SH-SY5Y (cell line): ENCODE results near the gene SBNO2.

Source experiments
- GATA2 ChIP-seq: IDR thresholded peaks from 2 replicates; pipeline ENCODE4 v1.6.1; 2011; ENCODE audit warnings: mild to moderate bottlenecking, low read depth, low read length
- GATA3 ChIP-seq: IDR thresholded peaks from 2 replicates; pipeline ENCODE4 v1.6.1; 2011; ENCODE audit warnings: low read depth, mild to moderate bottlenecking, low read length, moderate library complexity

The SBNO2 gene

DNA sequence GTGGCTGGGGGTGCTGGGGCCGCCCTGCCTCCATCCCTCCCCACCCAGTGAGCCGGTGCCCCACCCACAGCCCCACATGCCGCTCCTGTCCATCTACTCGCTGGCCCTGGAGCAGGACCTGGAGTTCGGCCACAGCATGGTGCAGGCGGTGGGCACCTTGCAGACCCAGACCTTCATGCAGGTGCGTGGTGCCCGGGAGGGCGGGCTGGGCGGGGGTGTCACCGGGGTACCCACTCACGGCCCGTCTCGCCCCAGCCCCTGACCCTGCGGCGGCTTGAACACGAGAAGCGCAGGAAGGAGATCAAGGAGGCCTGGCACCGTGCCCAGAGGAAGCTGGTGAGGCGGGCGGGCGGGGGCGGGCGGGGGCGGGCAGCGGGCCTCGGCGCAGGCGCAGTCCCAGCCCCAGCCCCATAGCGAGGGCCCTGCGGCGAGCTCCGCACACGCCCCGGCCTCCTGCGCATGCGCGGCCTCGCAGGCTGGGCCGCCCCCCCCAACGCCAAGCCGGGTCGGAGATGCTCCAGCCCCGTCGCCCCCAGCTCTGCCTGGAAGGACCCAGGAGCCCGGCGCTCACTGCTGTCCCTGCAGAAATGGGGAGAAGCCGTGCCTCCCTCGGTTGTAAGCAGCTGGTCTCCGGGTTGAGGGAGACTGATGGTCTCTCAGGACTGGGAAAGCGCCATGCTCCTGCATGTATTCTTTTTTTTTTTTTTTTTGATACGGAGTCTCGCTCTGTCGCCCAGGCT lies 99.4 kb downstream of the SBNO2 start:
- TF ChIP-seq GATA3 (no peak), GATA2 (no peak)

DNA sequence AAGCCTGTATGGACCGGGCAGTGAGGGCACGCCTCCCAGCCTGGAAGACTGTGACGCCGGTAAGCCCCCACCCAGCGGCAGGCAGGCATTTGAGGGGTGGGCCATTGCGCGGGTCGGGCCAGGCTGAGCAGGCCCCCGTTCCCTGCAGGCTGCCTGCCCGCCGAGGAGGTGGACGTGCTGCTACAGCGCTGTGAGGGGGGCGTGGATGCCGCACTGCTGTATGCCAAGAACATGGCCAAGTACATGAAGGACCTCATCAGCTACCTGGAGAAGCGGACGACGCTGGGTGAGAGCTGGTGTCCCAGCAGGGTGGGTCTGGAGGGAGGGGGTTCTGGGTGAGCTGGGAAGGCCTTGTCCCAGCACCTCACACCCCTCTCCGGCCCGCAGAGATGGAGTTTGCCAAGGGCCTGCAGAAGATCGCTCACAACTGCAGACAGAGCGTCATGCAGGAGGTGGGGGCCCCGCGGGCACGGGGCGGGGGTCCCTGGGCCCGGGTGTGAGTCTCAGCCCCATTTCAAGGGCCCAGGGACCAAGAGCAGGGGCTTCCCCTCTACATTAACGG lies 100.0 kb downstream of the SBNO2 start:
- TF ChIP-seq GATA2 (no peak), GATA3 (no peak)

DNA sequence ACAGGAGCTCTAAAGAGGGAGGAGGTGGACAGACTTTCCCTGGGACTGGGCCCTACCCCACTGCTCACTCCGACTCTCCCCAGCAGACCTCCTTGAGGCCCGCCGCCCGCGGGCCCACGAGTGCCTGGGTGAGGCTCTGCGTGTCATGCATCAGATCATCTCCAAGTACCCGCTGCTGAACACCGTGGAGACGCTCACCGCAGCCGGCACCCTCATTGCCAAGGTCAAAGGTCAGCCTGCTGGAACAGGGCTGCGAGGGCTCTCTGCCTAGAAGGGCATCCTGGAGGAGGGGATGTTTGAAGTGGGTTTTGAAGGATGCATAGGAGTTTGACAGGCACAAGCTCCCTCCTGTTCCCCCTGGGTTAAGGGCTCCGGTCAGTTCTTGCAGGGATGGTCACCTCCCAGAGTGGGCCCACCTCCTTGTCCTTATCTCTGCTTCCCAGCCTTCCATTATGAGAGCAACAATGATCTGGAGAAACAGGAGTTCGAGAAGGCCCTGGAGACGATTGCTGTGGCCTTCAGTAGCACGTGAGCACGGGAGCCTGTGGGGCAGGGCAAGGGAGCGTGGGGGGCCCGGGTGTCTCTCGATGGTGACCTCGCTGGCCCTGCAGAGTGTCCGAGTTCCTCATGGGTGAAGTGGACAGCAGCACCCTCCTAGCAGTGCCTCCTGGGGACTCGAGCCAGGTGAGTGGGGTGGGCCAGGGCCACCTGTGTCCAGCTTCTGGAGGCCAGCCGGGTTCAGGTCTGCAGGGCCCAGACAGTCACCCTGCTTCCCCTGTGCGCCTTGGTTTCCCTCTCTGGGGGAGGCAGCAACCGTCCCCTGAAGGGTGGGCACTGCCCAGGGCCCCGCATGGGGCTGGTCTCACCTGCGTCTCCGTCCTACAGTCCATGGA lies 100.8 kb downstream of the SBNO2 start:
- TF ChIP-seq GATA2 (no peak), GATA3 (no peak)

DNA sequence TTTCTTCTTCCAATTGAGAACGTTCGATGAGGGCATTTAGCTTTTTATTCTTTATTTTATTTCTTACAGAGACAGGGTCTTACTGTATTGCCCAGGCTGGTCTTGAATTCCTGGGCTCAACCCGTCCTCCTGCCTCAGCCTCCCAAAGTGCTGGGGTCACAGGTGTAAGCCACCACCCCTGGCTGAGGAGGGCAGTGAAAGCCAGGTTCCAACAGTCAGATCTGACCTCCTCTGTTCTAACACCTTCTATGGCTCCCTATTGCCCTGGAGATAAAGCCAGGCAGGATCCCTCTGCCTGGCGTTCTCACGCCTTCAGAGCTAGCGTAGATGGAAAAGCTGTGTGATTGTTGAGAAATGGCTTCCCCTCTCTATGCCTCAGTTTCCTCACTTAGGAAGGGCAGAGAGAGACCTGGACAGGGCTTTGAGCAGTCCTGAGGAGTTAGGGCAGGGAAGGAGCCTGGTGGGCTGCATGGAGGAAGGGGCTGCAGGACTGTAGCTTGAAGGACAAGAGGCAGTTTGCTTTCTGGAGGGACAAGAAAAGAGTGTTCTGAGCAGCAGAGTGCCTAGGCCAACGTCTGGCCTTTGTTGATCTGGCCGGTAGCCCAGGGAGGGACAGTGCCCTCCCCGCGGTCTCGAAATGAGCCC lies 101.6 kb downstream of the SBNO2 start:
- TF ChIP-seq GATA3 (no peak), GATA2 (no peak)

DNA sequence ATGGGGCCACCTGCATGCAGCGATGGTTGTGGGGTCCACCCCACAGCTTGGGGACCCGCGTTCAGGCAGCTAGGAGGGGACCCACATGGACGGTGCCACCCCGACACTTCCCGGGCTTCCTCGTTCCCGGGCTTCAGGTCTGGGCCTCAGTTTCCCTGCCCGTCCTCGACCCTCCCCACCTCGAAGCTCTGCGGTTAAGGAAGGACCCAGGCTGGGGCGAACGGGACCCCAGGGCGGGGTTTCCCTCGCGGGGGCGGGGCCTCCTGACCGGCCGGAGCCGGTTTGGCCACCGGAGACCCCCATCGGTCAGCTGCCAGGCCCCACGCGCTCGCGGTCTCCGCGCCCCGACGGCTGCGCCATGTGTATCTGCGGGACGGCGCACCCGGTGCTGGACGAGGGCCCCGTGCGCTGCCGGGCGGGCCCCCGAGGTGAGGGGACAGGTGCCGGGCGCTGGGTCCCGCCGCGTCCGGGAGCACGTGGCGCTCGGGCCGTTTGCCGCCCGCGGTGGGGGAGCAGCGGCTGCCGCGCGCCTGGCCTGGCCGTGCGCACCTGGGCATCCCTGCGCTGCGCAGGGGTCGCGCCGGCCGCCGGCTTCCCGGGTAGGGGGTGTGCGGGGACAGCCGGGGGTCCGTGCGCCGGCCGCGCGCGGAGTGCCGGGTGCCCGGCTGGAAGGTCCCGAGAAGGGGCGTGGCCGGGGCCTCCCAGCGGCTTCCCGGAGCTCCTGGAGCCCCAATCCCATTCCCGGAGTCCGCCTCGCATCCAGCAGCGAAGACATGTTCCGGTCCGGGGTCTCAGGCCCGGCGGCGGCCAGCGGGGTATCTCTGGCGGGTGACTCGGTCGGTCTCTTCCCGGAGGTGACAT lies 102.9 kb downstream of the SBNO2 start:
- no peak for TF ChIP-seq GATA2
- TF ChIP-seq GATA3, result no peak

DNA sequence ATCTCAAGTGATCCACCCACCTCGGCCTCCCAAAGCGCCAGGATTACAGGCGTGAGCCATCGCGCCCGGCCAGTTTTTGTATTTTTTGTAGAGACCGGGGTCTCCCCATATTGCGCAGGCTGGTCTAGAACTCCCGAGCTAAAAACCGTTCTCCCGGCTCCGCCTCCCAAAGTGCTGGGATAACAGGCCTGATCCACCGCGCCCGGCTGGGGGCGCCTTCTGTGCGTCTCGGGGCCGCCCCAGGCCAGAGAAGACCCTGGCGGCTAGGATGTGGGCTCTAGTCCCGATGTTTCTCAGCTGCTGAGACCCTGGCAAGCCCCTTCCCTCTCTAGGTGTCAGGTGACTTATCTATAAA lies 103.5 kb downstream of the SBNO2 start:
- TF ChIP-seq GATA2 (no peak), GATA3 (no peak)

DNA sequence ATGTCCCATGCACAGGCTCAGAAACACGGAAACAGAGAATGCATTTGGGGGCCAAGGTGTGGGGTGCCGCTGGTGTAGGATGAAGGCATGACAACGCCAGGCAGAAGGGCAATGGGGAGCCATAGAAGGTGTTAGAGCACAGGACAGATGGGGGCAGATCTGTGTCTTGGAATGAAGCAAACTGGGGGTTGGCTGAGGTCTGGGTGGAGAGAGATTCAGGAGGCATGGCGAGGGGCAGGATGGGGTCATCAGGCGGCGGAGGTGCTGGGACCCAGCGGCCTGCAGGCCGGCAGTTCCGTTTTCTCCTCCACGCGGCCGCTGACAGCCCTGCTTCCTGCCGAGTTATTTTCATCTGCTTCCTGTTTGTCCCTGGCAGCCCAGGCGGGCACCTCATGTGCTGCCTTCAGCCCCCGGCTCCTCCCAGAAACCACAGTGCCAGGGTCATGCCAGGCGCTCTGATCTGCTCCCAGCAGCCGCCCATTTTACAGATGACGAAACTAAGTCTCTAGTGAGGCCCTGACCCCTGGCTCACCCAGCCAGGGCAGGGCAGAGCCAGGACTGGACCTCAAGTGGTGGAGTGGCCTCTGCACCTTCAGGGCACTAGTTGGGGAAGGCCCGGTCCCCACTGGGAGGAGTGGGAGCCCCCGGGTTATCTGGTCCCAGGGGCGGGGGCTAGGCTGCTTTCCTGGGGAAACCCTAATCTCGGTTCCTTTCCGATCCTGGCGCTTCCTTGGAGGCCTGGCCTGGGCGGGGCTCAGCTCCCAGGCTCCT lies 104.9 kb downstream of the SBNO2 start:
- no peak for TF ChIP-seq GATA2
- TF ChIP-seq GATA3, result no peak

DNA sequence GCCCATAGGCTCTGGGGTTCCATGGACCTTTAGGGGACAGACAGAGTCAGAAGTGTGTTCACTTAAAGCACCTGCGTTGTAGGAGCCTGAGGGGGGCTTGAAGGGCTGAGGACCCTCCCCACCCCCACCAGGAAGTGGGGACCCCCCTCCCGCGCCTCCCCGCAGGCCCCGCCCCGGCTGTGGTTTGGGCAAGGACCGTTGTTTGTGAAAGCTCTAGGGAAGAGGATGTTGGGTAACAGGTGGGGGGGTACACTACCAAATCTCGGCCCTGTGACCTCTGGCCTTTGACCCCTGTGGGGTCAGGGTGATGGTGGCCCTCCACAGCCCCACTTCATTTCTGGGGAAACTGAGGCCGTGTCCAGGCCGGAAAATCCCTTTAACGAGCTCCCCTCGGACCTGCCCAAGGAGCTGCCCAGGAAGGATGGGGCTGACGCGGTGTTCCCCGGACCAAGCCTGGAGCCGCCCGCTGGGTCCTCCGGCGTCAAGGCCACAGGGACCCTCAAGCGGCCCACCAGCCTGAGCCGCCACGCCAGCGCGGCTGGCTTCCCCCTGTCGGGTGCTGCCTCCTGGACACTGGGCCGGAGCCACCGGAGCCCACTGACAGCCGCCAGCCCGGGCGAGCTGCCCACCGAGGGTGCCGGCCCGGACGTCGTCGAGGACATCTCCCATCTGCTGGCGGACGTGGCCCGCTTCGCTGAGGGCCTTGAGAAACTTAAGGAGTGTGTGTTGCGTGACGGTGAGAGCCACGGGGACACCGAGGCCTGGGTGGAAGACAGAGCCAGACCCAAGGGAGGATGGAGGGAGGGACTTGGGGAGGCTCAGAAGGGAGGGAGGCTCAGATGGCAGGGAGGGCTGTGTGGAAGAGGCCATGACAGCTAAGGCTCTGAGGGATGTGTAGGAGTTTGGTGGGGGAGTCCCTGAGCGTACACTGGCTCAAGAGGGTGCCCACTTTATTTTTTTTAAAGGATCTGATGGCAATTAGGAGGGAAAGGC lies 105.8 kb downstream of the SBNO2 start:
- TF ChIP-seq GATA3, result no peak
- TF ChIP-seq GATA2, result no peak

DNA sequence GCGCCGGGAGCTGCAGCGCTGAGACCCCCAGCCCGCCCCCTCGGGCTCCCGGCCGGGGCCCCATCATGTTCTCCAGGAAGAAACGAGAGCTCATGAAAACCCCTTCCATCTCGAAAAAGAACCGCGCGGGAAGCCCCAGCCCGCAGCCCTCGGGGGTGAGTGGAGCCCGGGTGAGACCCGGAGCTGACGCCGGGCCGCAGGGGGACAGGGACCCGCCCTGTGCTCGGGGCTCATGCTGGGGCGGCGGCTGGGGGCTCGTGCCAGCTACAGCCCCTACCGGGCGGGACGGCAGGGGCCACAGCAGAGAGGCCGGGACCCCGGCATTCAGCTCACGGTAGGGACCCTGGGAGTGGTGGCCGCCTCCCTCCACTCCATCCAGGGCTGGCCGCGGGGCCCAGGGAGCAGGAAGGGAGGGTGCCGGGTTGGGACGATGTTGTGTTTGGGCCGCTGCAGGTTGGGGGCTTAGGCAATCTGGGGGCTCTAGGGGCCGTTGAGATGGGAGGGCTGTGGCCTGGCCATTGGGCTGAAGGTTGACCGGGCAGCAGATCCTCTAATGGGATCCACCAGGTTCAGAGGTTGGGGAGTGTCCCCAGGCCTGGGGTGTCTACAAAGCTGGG lies 106.6 kb downstream of the SBNO2 start:
- TF ChIP-seq GATA3, result no peak
- no peak for TF ChIP-seq GATA2

DNA sequence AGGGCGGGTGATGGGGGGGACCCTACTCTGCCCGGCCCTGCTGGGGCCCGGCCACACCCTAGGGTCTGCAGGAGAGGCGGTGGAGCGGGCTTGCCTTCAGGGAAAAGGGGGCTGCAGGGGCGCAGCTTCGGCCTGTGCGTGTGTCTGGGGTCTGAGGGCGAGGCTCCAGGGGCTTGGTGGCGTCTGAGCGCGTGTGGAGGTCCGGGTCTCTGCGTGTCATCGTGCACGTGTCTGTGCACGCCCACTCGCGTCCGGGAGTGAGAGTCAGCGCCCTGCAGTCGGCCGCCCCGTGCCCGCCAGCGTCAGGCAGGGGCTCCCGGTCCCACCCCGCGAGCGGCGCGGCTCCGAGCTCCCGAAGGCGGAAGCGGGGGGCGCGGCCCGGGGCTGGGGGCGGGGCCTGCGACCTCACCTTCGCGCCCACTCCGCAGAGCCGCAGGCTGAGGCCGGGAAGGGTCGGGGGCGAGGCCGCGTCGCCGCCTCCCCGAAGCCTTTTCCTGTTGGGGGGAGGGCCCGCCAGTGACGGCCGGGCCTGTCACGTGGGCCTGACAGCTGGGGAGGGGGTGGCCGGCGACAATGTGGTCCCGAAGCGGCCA lies 107.2 kb downstream of the SBNO2 start, which contains the start of gene ARHGAP45:
Gene ARHGAP45, plus strand, starts transcription at position 420 of the 593 bp plus-strand sequence. CDS start 239 bp downstream, outside the sequence.
- no peak for TF ChIP-seq GATA3
- no peak for TF ChIP-seq GATA2
